Activated CD8-positive, alpha-beta memory T cell treated with anti-CD3 and anti-CD28 coated beads for 4 hours (primary cell): ENCODE data around the gene HYAL2.

Source experiments
- DNase-seq, 2 donors: peaks; one replicate each; pipeline ENCODE4 v3.0.0-alpha.2; 2020; ENCODE audit warnings: low read depth in 2 of 2

Gene HYAL2

GRCh38 chr3:50330330-50330729 lies 7.8 kb upstream of the HYAL2 start:
- no peak for DNase-seq

DNA sequence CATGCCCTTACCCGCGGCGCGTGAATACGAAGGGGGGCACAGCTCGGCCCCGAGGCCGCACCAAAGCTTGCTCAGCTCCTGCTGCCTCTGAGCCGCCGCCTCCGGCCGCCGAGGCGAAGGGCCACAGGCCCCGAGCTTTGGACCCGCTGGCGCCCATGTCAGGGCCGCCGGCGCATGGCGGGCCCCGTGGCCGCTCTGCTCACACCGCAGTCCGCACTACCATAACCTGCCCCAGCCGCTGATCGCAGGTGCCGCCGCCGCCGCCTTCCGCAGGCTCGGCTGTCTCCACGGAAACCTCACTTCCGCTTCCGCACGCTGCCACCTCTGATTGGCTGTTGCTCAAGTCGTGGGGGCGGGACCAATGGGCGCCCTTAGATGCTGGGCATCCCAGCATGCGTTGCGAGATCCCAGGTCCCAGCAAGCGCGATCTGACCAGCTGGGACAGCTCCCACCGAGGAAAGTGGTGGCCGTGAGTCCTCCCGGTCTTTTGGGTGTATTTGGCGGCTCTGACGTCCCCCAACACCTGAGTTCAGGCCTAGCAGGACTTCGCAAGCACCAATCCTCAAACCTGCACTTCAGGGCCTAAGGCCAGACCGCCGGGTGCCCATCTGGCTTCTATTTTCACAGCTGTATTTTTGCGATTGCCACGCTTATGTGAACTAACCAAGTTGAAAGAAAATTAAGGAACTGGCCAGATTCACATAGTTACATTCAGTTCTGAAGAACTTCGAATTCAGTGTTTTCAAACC lies 5.6 kb upstream of the HYAL2 start, which contains the start of gene TUSC2:
TSS of gene TUSC2 (minus strand) at position 281 of the 749 bp plus-strand sequence. CDS start at position 157, 124 bp downstream.
- DNase-seq = peak; percentile 89 to 90

DNA sequence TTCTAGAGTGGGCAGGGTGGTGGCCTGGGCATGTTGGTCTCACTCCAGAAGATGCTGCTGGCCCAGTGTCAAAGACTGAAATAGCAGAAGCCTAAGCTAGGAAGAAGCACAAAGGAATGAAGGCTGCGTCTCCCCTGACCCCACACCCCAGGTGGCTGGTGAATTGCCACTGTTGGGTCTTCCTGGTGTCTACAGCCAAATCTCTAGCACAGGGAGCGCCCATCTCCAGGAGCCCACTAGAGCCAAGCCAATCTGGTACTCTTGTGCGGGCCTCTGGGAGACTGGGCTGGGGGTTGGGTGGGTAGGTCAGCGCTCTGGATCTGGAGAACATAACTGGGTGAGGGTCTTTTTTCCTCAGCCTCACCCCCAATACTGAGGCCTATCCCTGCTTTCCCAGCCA lies 4.6 kb upstream of the HYAL2 start:
- DNase-seq = no peak

GRCh38 chr3:50326182-50326541 lies 3.6 kb upstream of the HYAL2 start:
- DNase-seq = no peak

DNA sequence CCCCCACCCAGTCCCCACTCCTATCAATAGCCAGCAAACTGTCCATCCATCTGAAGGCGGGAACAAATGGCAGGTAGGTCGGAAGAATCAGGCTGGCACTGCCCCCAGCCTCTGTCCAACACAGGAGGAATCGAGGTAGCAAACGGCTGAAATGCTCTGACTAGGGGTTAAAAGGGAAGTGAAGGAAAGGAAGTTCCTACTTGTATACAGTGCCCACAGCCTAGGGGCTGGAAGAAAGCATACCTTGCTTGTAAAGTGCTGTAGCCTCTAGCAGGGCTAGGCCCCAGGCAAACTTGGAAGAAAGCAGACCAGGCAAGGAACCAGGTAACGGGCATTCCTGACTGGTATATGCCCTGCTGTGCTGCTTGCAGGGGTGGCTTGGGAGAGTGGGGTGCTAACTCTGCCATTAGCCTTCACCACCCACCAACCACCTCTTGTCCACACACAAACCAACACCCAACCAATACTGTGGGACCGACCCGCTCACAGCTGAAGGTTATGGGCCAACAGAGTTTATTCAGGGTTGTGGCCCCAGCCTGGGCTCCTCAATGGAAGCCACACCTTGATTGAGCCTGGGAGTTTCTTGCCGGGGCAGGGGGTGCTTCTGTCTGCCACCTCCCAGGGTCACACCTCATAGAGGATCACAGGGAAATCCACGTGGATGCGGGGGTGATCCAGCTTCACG lies 3.1 kb upstream of the HYAL2 start:
- DNase-seq = no peak

DNA sequence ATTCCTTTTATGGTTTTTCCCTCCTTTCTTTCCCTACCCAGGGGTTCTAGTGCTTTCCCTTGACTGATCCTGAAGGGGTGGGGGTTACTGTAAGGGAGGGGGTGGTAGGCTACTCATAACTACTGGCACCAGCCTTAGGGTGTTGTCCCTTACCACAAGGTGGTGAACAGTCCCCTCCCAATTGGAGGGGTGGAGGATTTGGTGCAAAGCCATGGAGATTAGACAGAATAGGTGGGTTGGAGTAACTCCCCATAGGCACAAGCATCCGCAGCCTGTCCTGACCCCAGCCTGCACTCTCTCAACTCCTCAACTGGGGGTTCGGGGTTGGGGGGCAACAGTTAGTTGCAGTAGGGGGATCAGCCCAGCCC lies 2.6 kb upstream of the HYAL2 start:
- DNase-seq = no peak

- DNase-seq = no peak
These were observed 2.0 kb upstream of the HYAL2 start for GRCh38 chr3:50324351-50325112.

GRCh38 chr3:50323614-50324199 lies 1.2 kb upstream of the HYAL2 start:
- DNase-seq = no peak

DNA sequence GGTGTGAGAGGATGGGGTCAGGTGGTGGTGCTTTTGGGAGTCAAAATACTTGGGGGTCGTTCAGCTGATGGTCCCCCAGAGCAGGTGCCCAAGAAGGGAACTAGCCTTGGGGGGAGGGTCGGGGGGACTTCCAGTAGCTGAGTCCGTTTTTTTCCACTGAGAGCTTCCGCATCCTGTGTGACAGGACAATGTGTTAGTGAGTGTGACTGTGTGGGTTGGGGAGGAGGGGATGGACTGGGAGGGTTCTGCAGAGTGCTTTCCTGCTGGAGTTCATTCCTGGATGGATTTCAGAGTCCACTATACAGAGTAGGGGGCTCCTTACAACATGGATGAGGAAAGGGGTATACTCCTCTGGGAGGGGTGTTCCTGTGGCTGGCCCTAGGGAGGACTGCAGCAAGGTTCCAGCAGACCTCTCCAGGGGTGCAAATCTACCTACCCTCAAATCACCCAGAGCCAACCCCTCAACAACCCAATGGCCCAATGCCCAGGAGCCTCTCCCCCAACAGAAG lies 601 bp upstream of the HYAL2 start:
- DNase-seq = no peak

GRCh38 chr3:50322115-50322385 lies 495 bp downstream of the HYAL2 start:
- no peak for DNase-seq

DNA sequence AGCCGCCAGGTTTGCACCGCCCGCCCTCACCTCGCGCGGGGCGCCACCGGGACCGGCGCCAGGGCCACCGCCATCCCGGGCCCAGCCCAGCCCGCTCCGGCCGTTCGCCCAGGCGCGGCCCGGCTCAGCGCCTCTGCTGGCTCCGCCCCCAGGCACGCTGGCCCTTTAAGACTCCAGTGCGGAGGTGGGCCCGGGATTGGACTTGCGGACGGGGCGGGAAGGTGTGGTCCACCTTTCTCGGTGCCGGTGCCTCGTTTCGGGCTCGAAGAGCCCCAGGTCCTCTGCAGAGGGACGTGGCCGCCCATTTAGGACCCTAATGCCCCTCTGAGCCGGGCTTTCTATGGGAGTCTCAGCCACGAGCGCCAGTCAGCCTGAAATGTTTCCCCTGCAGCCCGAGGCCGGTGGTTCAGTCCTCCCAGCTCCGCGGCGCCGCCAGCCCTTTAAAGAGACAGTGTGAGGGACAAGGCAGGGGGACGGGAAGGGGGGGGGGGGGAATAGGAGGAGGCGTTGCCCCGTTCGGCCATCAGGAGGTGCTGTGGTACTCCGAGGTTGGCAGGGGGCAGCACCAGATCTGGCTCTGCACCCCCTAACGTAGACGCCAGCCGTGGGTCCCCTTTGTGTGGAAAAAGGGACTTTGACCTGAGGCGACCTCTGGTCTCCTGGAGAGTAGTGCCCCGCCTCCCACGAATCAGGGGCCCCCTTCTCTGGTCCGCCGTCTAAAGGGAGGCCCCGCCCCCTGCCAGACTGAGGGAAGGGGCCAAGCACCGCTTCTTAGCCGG lies 1.0 kb downstream of the HYAL2 start:
- peak; percentile 52 to 65 for DNase-seq

DNA sequence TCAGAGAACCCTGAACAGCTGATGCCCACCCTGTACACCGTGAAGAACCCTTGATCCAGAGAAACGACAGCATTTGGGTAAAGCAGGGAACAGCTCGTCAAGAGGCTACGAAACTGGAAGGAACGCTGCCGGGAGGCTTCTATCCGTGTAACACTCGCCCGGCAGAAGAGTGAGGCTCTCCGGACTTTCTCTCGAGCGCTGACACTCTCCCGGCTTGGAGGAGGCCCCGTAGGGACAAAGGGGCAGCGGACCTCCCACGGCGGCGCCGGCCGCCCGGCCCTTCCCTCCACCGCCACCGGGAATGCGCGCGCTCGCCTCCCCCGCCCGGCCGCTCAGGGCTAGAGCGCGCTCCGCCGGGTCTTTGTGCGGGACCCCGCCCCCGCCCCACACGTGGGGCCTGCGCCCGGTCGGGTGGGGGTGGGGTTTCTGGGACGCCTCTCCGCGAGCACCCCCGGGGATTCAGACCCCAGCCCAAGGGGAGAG lies 1.7 kb downstream of the HYAL2 start:
- DNase-seq = no peak

- no peak for DNase-seq
These were observed 2.5 kb downstream of the HYAL2 start for GRCh38 chr3:50319894-50320625.

DNA sequence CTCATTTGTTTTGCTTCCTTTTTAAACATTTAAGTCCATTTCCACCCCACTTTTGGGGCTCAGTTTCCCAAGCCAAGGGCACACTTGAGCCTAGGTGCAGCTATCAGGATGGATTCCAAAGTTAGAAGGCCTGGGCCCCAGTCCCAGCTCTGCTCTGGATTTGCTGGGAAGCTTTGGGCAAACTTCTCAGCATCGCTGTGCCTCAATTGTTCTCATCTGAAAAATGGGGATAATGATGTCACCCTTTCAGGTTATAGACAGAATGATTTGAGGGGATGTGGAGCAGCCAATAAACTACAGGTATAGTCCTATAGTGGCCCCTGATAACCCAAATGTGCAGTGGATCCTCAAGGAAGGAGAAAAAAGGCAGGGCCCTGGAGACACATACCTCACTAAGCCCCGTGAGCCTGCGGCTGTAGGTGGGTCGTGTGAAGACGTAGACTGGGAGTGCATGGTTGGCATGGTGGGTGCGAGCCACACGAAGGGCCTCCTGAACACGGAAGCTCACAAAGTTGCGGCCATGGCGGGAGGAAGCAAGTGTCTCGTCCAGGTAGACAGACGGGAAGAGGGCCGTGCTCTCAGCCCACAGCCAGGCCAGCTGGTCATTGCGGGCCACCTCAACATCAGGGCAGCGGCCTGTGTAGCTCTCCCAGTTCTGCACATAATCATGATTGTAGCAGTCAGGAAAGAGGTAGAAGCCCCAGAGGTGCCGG lies 3.2 kb downstream of the HYAL2 start:
- no peak for DNase-seq

GRCh38 chr3:50318615-50319014 lies 3.9 kb downstream of the HYAL2 start:
- no peak for DNase-seq

DNA sequence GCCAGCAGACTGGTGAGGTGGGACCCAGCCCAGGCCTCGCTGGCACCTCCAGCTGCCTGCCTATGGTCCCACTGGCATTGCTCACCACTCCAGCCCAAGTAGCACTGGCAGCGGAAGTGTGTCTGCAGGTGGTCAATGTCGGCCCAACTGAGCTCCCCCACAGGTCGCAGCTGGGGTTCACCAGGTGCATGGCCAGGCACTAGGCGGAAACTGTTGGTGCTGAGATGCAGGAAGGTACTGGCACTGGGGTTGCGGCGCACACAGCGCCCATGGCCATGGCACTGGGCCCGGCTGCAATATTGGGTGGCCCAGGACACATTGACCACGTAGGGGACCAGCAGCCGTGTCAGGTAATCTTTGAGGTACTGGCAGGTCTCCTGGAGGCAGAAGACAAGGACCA lies 4.4 kb downstream of the HYAL2 start:
- DNase-seq = no peak

DNA sequence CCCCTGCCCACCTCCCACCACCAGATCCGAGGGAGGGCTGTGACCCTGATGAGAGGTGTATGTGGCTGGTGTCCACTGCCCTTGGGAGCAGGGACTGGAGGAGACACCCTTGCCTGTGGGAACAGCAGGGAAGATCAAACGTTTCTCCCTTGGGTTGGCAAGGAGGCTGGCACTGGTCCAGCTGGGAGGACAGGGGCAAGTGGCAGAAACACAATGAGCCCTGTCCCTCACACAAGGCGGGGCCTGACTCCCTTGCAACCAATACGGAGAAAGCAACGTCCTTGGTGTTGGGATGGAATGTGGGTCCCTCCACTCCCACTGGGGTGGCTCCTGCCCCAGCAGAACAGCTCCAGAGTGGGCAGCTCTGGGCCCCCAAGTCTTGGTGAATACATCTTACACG lies 5.2 kb downstream of the HYAL2 start:
- DNase-seq = no peak

DNA sequence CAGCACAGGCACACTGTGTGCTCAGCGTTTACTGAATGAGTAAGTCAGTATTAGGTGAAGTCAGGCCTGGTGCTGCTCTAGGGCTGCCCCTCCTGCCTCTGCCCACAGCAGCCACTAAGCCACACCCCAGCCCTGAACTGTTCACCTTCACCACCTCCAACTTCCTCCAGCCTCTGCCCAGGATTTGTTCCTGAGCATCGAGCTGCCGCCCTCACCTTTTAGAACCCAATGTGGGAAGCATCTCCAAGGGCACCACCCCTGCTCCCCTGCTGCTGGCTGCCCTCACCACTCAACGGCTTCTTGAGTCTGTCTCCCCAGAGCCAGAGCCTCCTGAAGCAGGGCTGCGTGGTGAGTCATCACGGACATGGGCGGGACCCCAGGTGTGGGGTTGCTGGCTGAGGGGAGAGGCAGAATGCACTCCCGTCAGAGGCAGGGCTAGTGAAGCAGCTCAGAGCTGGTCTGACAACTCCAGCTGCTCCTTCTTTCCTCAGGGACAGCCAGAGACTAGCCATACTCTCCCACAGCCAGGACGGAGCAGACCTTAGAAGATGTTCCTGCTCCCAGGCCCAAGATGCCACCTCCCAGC lies 5.8 kb downstream of the HYAL2 start:
- DNase-seq = peak; percentile 54 to 67

DNA sequence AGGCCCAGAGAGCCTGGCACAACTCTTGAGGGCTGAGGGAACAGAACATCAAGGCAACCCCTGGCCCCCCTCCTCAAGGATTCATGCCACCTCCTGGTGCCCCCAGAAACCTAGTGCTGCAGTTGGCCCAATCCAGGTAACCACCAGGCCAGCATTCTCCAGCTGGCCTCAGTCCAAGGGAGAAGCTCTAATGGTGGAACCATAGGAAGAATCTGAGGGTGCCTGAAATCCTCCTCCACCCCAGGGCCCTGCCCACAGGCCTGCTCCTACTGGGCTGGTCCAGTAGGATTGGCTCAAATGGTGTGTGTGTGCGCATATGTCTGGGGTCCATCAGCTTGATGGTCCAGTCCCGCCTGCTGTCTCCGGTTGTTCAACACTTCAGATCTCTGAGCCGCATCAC lies 7.7 kb downstream of the HYAL2 start:
- DNase-seq = no peak

DNA sequence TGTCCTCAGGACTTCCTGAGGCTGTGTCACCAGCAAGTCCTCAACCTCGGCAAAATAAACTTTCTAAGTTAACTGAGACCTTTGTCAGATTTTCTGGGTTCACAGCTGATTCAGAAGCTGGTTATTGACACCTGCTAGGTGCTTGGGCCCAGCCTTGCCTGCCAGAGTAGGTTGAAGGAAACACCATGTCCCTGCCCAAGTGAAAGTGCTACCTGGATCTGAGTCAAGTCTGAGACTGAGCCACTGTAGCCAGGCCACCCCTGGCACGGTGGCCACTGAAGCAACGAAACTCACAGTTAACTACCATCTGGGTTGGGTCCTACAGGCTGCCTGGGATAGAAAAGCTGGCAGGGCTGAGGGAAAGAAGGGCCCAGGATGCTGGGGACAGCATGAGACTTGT lies 8.2 kb downstream of the HYAL2 start:
- DNase-seq = no peak
